GM18868 (cell line): ENCODE results near the gene LMBRD1.

Experiments
- ATAC-seq: cut with Tn5 transposase; IDR thresholded peaks from one replicate; pipeline ENCODE4 v1.9.1; 2021; ENCODE audit warnings: mild to moderate bottlenecking, moderate library complexity; ENCODE audit not compliant: unreplicated experiment

Gene LMBRD1

GRCh38 chr6:69643688-69644087 is 153.1 kb downstream of the LMBRD1 start:
- no peak for ATAC-seq

- ATAC-seq, result no peak
Observed at GRCh38 chr6:69632932-69633331, 163.9 kb downstream of the LMBRD1 start.

GRCh38 chr6:69631552-69632346 is 165.1 kb downstream of the LMBRD1 start:
- ATAC-seq, result peak; percentile 65

DNA sequence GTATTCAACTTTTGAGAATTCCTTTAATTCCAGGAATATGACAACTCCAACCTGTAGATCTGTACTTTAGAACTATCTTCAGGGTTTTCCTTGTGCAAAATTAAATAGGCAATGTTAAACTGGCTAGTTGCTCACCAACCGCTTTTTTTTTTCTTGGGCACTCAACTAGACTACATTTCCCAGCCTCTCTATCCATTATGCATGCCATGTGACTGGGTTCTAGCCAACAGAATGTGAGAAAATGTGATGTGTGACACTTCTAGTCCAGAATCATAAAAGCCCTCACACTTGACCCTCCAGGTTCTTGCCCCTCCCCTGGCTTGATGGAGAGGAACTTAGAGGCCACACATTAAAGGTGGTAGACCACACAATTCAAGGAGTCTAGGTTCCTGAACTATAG is 166.0 kb downstream of the LMBRD1 start:
- ATAC-seq, result no peak

- no peak for ATAC-seq
Observed at GRCh38 chr6:69627625-69628024, 169.2 kb downstream of the LMBRD1 start.

DNA sequence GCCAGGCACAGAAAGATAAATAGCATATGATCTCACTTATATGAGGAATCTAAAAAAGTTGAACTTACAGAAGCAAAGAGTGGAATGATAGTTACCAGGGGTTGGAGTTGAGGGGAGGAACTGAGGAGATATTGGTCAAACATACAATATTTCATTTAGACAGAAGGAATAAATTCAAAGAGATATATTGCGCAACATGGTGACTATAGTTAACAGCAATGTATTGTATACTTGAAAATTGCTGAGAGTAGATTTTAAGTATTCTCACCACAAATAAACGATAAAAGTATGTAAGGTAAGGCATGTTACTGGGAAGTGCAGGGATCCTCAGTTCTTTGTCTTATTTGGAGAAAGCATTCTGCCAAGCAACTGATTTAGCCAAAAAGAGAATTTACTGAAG is 171.9 kb downstream of the LMBRD1 start:
- ATAC-seq, result no peak
